Activated naive CD4-positive, alpha-beta T cell treated with anti-CD3 and anti-CD28 coated beads, Interleukin-2, amount 50 U/mL, for 72 hours (primary cell): ENCODE data around the gene ABLIM2. TPM values are rescaled to one million over a fixed set of nuclear protein-coding genes. Genes with fewer than 3 reads are reported as not detected.
A peak's percentile ranks its signal among the peaks of the same experiment; 100 is the strongest.

Experiments
- ATAC-seq, 2 donors: fragments of 150-1000 bp; cut with Tn5 transposase; 2 replicates each; pipeline ENCODE4 v1.10.0; 2021; ENCODE audit warnings: mild to moderate bottlenecking in 2 of 2, moderate library complexity in 2 of 2
- DNase-seq, 2 donors: peaks; one replicate each; pipeline ENCODE4 v3.0.0; 2021 to 2022; ENCODE audit warnings: low spot score in 2 of 2
- H3K27ac Mint-ChIP-seq, 2 donors: one replicate each; pipeline ENCODE4 v1.8.0; 2022; ENCODE audit warnings: mild to moderate bottlenecking in 2 of 2, mixed read lengths in 2 of 2
- H3K36me3 Mint-ChIP-seq, 2 donors: one replicate each; pipeline ENCODE4 v1.8.0; 2022; ENCODE audit warnings: mixed read lengths in 2 of 2
- H3K9me3 Mint-ChIP-seq, 2 donors: one replicate each; pipeline ENCODE4 v1.8.0; 2022; ENCODE audit warnings: mixed read lengths in 2 of 2
- total RNA-seq, 2 donors: library from RNA; stranded (reverse); gene quantifications; one replicate each; pipeline ENCODE4 v1.2.3, GENCODE V29; 2022

ABLIM2 gene
- total RNA-seq, 2 donors from 2014 or later = 0.27 to 0.41 TPM

GRCh38 chr4:8168232-8168631, 9.6 kb upstream of the ABLIM2 start:
- no peak for ATAC-seq
- no peak for DNase-seq
- Mint-ChIP-seq H3K36me3 (no peaks in the 10 kb centered on the region), H3K9me3 (peaks cover 0 to 9% of the 10 kb centered on the region in 2 donors), H3K27ac (no peak overlapping the region)

GRCh38 chr4:8167815-8168214, 9.2 kb upstream of the ABLIM2 start:
- H3K27ac Mint-ChIP-seq = no peak overlapping the region
- H3K36me3 Mint-ChIP-seq = no peaks in the 10 kb centered on the region
- DNase-seq (no peak), ATAC-seq (no peak)
- H3K9me3 Mint-ChIP-seq = peaks cover 0 to 9% of the 10 kb centered on the region in 2 donors

GRCh38 chr4:8167291-8167690, 8.7 kb upstream of the ABLIM2 start:
- DNase-seq (no peak), ATAC-seq (no peak)
- H3K36me3 Mint-ChIP-seq = no peaks in the 10 kb centered on the region
- peaks cover 0 to 9% of the 10 kb centered on the region in 2 donors for H3K9me3 Mint-ChIP-seq
- H3K27ac Mint-ChIP-seq = no peak overlapping the region

GRCh38 chr4:8165374-8165896, 6.8 kb upstream of the ABLIM2 start:
- no peak for ATAC-seq

GRCh38 chr4:8164687-8165086, 6.1 kb upstream of the ABLIM2 start:
- no peaks in the 10 kb centered on the region for H3K36me3 Mint-ChIP-seq
- H3K9me3 Mint-ChIP-seq = peaks cover 0 to 9% of the 10 kb centered on the region in 2 donors
- peak overlapping the region in 1 of 2 donors; percentile 26 for H3K27ac Mint-ChIP-seq
- DNase-seq (no peak), ATAC-seq (no peak)

More at GRCh38 chr4:8165374-8165896, 6.8 kb upstream of the ABLIM2 start:
- H3K27ac Mint-ChIP-seq = peak overlapping the region in 1 of 2 donors; percentile 26
- no peak for DNase-seq
- peaks cover 0 to 9% of the 10 kb centered on the region in 2 donors for H3K9me3 Mint-ChIP-seq
- no peaks in the 10 kb centered on the region for H3K36me3 Mint-ChIP-seq

GRCh38 chr4:8164194-8164565, 5.6 kb upstream of the ABLIM2 start:
- H3K27ac Mint-ChIP-seq = no peak overlapping the region
- ATAC-seq (no peak), DNase-seq (no peak)
- peaks cover 0 to under 1% of the 10 kb centered on the region in 2 donors for H3K36me3 Mint-ChIP-seq
- H3K9me3 Mint-ChIP-seq = peaks cover 0 to 9% of the 10 kb centered on the region in 2 donors

GRCh38 chr4:8163436-8164193, 5.0 kb upstream of the ABLIM2 start:
- peaks cover 0 to 5% of the 10 kb centered on the region in 2 donors for H3K9me3 Mint-ChIP-seq

GRCh38 chr4:8163026-8163425, 4.4 kb upstream of the ABLIM2 start:
- Mint-ChIP-seq H3K9me3 (no peaks in the 10 kb centered on the region), H3K36me3 (peaks cover 5% of the 10 kb centered on the region in 2 donors), H3K27ac (no peak overlapping the region)
- ATAC-seq (no peak), DNase-seq (no peak)

More at GRCh38 chr4:8163436-8164193, 5.0 kb upstream of the ABLIM2 start:
- ATAC-seq (no peak), DNase-seq (no peak)
- H3K36me3 Mint-ChIP-seq = peaks cover 5% of the 10 kb centered on the region in 2 donors
- H3K27ac Mint-ChIP-seq = no peak overlapping the region

GRCh38 chr4:8162625-8163024, 4.0 kb upstream of the ABLIM2 start:
- DNase-seq (no peak), ATAC-seq (no peak)
- H3K27ac Mint-ChIP-seq = no peak overlapping the region
- no peaks in the 10 kb centered on the region for H3K9me3 Mint-ChIP-seq
- H3K36me3 Mint-ChIP-seq = peaks cover 5% of the 10 kb centered on the region in 2 donors

GRCh38 chr4:8160572-8160971, 2.0 kb upstream of the ABLIM2 start:
- H3K27ac Mint-ChIP-seq = no peak overlapping the region
- H3K9me3 Mint-ChIP-seq = no peaks in the 10 kb centered on the region
- ATAC-seq (no peak), DNase-seq (no peak)
- peaks cover 5% of the 10 kb centered on the region in 2 donors for H3K36me3 Mint-ChIP-seq

- H3K9me3 Mint-ChIP-seq = no peaks in the 10 kb centered on the region
- peaks cover 5% of the 10 kb centered on the region in 2 donors for H3K36me3 Mint-ChIP-seq
- ATAC-seq (no peak), DNase-seq (no peak)
- no peak overlapping the region for H3K27ac Mint-ChIP-seq
Observed at GRCh38 chr4:8160233-8160560, 1.6 kb upstream of the ABLIM2 start.

- no peaks in the 10 kb centered on the region for H3K9me3 Mint-ChIP-seq
- peaks cover 5% of the 10 kb centered on the region in 2 donors for H3K36me3 Mint-ChIP-seq
- no peak for DNase-seq
- peak overlapping the region in 1 of 2 donors; percentile 63 for H3K27ac Mint-ChIP-seq
- ATAC-seq = no peak
Observed at GRCh38 chr4:8159537-8160232, 1.1 kb upstream of the ABLIM2 start.

GRCh38 chr4:8157944-8158709, 486 bp downstream of the ABLIM2 start:
- H3K36me3 Mint-ChIP-seq = peaks cover 5% of the 10 kb centered on the region in 2 donors
- DNase-seq (peak in 1 of 2 donors; percentile 62), ATAC-seq (peak in 1 of 2 donors; percentile 0)
- H3K27ac Mint-ChIP-seq = no peak overlapping the region
- no peaks in the 10 kb centered on the region for H3K9me3 Mint-ChIP-seq

GRCh38 chr4:8157496-8157895, 1.1 kb downstream of the ABLIM2 start:
- Mint-ChIP-seq H3K36me3 (peaks cover 5% of the 10 kb centered on the region in 2 donors), H3K9me3 (no peaks in the 10 kb centered on the region), H3K27ac (no peak overlapping the region)
- no peak for DNase-seq
- no peak for ATAC-seq

- H3K27ac Mint-ChIP-seq = no peak overlapping the region
Observed at GRCh38 chr4:8156617-8157016, 2.0 kb downstream of the ABLIM2 start.

GRCh38 chr4:8155660-8156421, 2.8 kb downstream of the ABLIM2 start:
- no peak for DNase-seq
- ATAC-seq = no peak
- Mint-ChIP-seq H3K9me3 (no peaks in the 10 kb centered on the region), H3K36me3 (peaks cover 5% of the 10 kb centered on the region in 2 donors), H3K27ac (no peak overlapping the region)

More at GRCh38 chr4:8156617-8157016, 2.0 kb downstream of the ABLIM2 start:
- H3K36me3 Mint-ChIP-seq = peaks cover 5% of the 10 kb centered on the region in 2 donors
- H3K9me3 Mint-ChIP-seq = no peaks in the 10 kb centered on the region
- DNase-seq (no peak), ATAC-seq (no peak)
